ENCODE results near the gene ATP5IF1.

Gene ATP5IF1

GRCh38 chr1:28209700-28210099, 26.2 kb upstream of the ATP5IF1 start:
- no peaks in the 10 kb centered on the region for H3K9me2 ChIP-seq (replicated peaks; ENCODE audit: low read depth, low read length)
- H4K20me1 ChIP-seq (ENCODE audit: insufficient read depth, low read length, poor library complexity, severe bottlenecking), result peaks cover 4% of the 10 kb centered on the region
- H3K27me3 ChIP-seq (ENCODE audit: insufficient read depth, low read length, poor library complexity, severe bottlenecking), result no peaks in the 10 kb centered on the region
- H3F3A ChIP-seq (ENCODE audit: low read depth), result peaks cover 3% of the 10 kb centered on the region; the same call in 1 of the 2 replicates
- H3K9me3 ChIP-seq (ENCODE audit: insufficient read depth, low read depth, low read length), result no peaks in the 10 kb centered on the region
- no peak overlapping the region for H3K4me3 ChIP-seq (ENCODE audit: low read length, poor library complexity, severe bottlenecking)
- no peak overlapping the region for H3K4me2 ChIP-seq (ENCODE audit: low read depth, low read length, poor library complexity, severe bottlenecking)
- no peak overlapping the region for H2AFZ ChIP-seq (ENCODE audit: low read length)
- no peaks in the 10 kb centered on the region for H3K4me1 ChIP-seq (ENCODE audit: insufficient read depth, low read length, poor library complexity, severe bottlenecking)
- no peak for TF ChIP-seq EZH2phosphoT487 (IDR thresholded peaks at IDR 0.05; ENCODE audit: borderline replicate concordance)
- TF ChIP-seq CTCF (conservative IDR thresholded peaks at IDR 0.05; ENCODE audit: low read length), result no peak
- no peaks in the 10 kb centered on the region for H3K79me2 ChIP-seq (ENCODE audit: insufficient read depth, low read length)
- H3K9ac ChIP-seq (ENCODE audit: low read depth, low read length, poor library complexity, severe bottlenecking), result no peak overlapping the region
- peaks cover 71% of the 10 kb centered on the region for H3K36me3 ChIP-seq (ENCODE audit: insufficient read depth, low read length)

- peaks cover 6% of the 10 kb centered on the region; the same call in 1 of the 2 replicates for H3K79me2 ChIP-seq (ENCODE audit: insufficient read depth, low read length)
Measured at GRCh38 chr1:28213315-28213714, 22.6 kb upstream of the ATP5IF1 start.

GRCh38 chr1:28229089-28229488, 6.8 kb upstream of the ATP5IF1 start:
- Histone ChIP-seq H3K4me1 (ENCODE audit: insufficient read depth, low read length, poor library complexity, severe bottlenecking) (peaks cover 17% of the 10 kb centered on the region), H3K36me3 (ENCODE audit: insufficient read depth, low read length) (peaks cover 18% of the 10 kb centered on the region; the same call in 1 of the 2 replicates), H3F3A (ENCODE audit: low read depth) (no peaks in the 10 kb centered on the region), H3K4me2 (ENCODE audit: low read depth, low read length, poor library complexity, severe bottlenecking) (no peak overlapping the region), H3K4me3 (ENCODE audit: low read length, poor library complexity, severe bottlenecking) (no peak overlapping the region), H3K9me2 (replicated peaks; ENCODE audit: low read depth, low read length) (no peaks in the 10 kb centered on the region), H4K20me1 (ENCODE audit: insufficient read depth, low read length, poor library complexity, severe bottlenecking) (peaks cover 10% of the 10 kb centered on the region), H3K27me3 (ENCODE audit: insufficient read depth, low read length, poor library complexity, severe bottlenecking) (no peaks in the 10 kb centered on the region), H3K9me3 (ENCODE audit: insufficient read depth, low read depth, low read length) (no peaks in the 10 kb centered on the region), H3K9ac (ENCODE audit: low read depth, low read length, poor library complexity, severe bottlenecking) (no peak overlapping the region), H2AFZ (ENCODE audit: low read length) (no peak overlapping the region), H3K79me2 (ENCODE audit: insufficient read depth, low read length) (peaks cover 46% of the 10 kb centered on the region)
- TF ChIP-seq EZH2phosphoT487 (IDR thresholded peaks at IDR 0.05; ENCODE audit: borderline replicate concordance) (no peak), CTCF (conservative IDR thresholded peaks at IDR 0.05; ENCODE audit: low read length) (no peak)

More at GRCh38 chr1:28213315-28213714, 22.6 kb upstream of the ATP5IF1 start:
- peaks cover 4% of the 10 kb centered on the region for H4K20me1 ChIP-seq (ENCODE audit: insufficient read depth, low read length, poor library complexity, severe bottlenecking)
- no peaks in the 10 kb centered on the region for H3K9me3 ChIP-seq (ENCODE audit: insufficient read depth, low read depth, low read length)
- no peak overlapping the region for H2AFZ ChIP-seq (ENCODE audit: low read length)
- peaks cover 44% of the 10 kb centered on the region for H3K36me3 ChIP-seq (ENCODE audit: insufficient read depth, low read length)
- no peaks in the 10 kb centered on the region for H3K9me2 ChIP-seq (replicated peaks; ENCODE audit: low read depth, low read length)
- H3K4me1 ChIP-seq (ENCODE audit: insufficient read depth, low read length, poor library complexity, severe bottlenecking), result no peaks in the 10 kb centered on the region
- H3K9ac ChIP-seq (ENCODE audit: low read depth, low read length, poor library complexity, severe bottlenecking), result no peak overlapping the region
- no peak overlapping the region for H3K4me2 ChIP-seq (ENCODE audit: low read depth, low read length, poor library complexity, severe bottlenecking)
- H3K4me3 ChIP-seq (ENCODE audit: low read length, poor library complexity, severe bottlenecking), result no peak overlapping the region
- peaks cover 3% of the 10 kb centered on the region; the same call in 1 of the 2 replicates for H3F3A ChIP-seq (ENCODE audit: low read depth)
- TF ChIP-seq EZH2phosphoT487 (IDR thresholded peaks at IDR 0.05; ENCODE audit: borderline replicate concordance) (no peak), CTCF (conservative IDR thresholded peaks at IDR 0.05; ENCODE audit: low read length) (no peak)
- H3K27me3 ChIP-seq (ENCODE audit: insufficient read depth, low read length, poor library complexity, severe bottlenecking), result no peaks in the 10 kb centered on the region
